LNCAP (cell line): ENCODE measurements around the gene SLCO4A1.

Source experiments
- TF ChIP-seq, protein P1 (sequence below): fragments of 450-650 bp; IDR thresholded peaks from 2 replicates; pipeline ENCODE4 v1.5.1; 2017; ENCODE audit warnings: mild to moderate bottlenecking

Gene SLCO4A1

DNA sequence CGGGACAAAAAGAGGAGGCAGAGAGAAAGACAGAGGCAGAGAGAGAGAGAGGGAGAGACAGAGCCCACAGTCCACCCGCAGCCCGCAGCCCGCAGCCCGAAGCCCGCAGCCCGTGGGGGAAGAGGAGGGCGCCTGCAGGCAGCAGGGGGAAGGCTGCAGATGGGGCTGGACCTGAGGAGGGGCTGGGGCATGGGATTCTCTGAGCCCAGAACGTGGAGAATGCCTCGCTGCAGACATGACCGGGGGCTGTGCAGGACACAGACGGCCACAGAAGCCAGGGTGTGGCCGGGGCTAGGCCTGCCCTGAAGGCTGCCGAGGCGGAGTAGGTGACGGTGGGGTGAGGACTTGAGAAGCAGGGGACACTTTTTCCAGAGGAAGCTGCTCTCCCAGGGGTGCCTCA, 6.5 kb upstream of the SLCO4A1 start:
- TF ChIP-seq, protein P1, sequence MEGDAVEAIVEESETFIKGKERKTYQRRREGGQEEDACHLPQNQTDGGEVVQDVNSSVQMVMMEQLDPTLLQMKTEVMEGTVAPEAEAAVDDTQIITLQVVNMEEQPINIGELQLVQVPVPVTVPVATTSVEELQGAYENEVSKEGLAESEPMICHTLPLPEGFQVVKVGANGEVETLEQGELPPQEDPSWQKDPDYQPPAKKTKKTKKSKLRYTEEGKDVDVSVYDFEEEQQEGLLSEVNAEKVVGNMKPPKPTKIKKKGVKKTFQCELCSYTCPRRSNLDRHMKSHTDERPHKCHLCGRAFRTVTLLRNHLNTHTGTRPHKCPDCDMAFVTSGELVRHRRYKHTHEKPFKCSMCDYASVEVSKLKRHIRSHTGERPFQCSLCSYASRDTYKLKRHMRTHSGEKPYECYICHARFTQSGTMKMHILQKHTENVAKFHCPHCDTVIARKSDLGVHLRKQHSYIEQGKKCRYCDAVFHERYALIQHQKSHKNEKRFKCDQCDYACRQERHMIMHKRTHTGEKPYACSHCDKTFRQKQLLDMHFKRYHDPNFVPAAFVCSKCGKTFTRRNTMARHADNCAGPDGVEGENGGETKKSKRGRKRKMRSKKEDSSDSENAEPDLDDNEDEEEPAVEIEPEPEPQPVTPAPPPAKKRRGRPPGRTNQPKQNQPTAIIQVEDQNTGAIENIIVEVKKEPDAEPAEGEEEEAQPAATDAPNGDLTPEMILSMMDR, result no peak

DNA sequence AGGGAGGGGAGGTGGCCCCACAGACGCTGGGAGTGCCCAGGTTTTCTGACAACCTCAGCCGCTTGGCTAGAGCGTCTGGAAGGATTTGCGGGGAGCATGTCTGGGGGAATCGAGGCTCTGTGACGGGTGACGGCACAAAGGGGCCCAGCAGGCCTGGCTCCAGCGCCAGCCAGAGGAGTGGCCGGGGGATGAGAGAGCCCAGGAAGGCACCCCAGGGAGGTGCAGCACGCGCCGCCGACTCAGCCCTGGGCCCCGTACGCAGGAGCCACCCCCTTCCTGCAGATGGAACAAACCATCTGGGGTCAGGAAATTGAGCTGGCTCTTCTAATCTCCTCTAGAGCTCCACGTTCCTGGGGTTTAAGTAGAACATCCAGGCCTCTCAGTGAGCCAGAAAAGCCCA, 5.9 kb upstream of the SLCO4A1 start:
- TF ChIP-seq, protein P1, result no peak

DNA sequence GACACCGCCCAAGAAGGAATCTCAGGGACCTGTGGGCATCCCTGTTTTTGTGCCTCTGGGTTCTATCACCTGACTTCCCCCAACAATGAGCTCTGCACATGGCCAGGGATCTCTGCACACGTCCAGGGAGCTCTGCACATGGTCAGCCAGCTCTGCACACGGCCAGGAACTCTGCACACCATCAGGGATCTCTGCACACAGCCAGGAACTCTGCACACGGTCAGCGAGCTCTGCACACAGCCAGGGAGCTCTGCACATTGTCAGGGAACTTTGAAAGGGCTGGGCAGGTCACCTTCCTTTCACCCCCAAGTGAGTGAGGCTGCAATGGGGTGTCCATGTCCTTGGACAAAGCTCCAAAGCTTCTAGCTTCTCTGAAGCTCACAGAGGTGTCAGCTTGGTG, 5.2 kb upstream of the SLCO4A1 start:
- TF ChIP-seq, protein P1, result no peak

DNA sequence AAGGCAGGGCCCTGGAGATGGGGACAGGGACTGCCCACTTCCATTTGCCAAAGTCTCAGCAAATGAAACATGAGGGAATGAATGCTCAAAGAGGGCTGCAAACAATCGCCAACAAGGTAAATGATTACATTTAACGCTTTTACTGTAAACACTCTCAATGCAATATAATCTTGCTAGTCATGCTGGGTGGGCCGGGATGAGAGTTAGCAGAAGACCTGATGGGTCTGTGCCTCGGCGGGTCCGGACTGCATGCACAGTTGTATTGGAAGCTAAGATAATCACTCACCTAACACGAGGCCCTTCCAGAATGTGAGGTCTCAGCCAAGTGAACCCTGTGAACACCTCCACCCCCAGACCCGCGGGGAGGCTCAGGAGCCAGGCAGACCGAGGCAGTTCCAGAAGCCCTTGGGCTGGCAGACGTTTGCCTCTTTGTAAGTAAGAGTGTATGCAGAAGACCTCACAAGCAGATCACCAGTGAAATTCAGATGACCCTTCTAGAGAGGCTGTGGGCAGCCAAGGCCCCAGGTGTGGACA, 4.7 kb upstream of the SLCO4A1 start:
- TF ChIP-seq, protein P1, result no peak

DNA sequence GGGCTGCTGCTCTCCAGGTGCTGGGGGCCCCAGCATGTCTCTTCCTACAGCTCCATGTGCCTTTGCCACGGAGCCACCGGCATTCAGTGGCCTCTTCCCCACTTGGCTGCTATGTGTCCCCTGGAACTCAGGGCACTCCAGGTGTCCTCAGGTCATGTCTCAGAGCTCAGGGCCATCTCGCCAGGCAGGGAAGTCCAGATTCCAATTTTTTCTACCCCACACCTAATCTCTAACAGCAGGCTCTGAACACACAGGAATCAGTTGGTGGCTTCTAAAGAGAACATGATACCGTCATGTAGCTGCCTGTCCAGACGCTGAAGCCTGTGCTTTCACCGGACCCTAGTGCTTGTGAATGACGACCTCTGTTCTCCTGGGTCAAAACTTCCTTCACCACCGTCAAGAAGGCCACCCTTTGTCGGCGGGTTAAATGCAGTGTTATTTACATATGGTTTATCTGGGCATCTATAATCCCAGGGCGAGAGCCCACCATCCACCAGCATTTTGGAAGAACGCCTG, 4.2 kb upstream of the SLCO4A1 start:
- TF ChIP-seq, protein P1, result no peak

DNA sequence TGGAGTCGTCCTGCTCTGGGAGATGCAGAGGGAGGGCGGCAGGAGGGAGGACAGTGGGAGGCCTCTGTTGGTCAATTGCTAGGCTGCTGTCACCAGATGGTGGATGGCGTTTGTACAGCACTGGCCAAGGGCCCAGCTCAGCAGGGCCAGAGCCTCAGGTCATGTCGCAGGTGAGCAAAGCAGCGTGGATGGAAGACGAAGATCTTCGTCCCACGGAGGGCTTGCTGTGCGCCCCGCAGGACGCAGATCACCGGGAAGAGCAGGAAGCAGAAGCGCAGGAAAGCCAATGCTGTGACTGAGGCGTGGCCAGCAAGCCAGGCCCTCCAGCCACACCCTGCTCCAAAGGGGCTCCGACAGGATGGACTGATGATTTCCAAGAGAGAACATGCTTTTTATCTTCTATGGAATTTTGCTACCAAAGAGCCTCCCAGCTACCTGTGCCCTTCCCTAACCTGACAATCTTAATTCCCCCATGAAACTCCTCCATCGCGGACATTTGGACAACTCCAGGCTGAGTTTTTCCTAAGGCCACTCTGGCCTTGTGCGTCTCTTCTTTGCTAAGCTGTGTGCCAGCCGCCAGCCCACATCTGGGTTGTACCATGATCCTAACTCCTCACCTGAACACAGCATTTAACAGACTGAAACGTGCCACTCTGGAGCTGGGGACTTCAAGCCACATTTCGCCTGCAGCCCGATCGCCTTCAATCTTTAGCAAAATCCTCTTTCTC, 3.5 kb upstream of the SLCO4A1 start:
- TF ChIP-seq, protein P1, result no peak

DNA sequence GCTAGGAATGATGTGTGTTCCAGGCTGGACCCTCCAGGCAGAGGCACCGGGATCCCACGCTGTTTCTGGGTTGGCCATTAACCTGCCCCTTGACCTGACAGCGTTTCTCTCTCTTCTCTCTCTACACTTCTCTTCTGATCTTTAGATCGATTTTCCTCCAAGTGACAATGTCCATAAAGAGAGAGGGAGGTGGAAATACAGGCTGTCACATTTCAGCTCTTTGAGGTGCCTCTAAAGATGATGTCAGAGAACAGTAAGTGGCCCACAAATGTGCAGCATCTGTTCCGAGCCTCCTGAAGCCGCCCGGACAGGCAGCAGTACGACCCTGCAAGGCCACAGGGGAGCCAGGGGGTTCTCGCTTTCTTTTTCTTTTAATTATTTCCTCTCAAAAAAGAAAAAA, 2.5 kb upstream of the SLCO4A1 start:
- TF ChIP-seq, protein P1, result no peak
